ENCODE measurements around the gene SAMM50.
A peak's percentile ranks its signal among the peaks of the same experiment; 100 is the strongest.

Gene SAMM50

GRCh38 chr22:43955040-43955882, at the start of gene SAMM50:
Gene SAMM50, plus strand, starts transcription at chr22:43955442. Its CDS starts 136 bp downstream, at chr22:43955578.
- DNase-seq, result peak; percentile 92

GRCh38 chr22:43905681-43906080, 49.6 kb upstream of the SAMM50 start:
- DNase-seq, result no peak

GRCh38 chr22:43909708-43910107, 45.5 kb upstream of the SAMM50 start:
- DNase-seq, result no peak

- no peak for DNase-seq
These were observed 45.0 kb upstream of the SAMM50 start for GRCh38 chr22:43910178-43910695.

GRCh38 chr22:43911351-43911750, 43.9 kb upstream of the SAMM50 start:
- no peak for DNase-seq

- DNase-seq, result no peak
These were observed 37.7 kb upstream of the SAMM50 start for GRCh38 chr22:43917521-43917920.

GRCh38 chr22:43919106-43919973, 35.9 kb upstream of the SAMM50 start:
- no peak for DNase-seq

GRCh38 chr22:43921370-43921769, 33.9 kb upstream of the SAMM50 start:
- no peak for DNase-seq

- no peak for DNase-seq
These were observed 33.1 kb upstream of the SAMM50 start for GRCh38 chr22:43922123-43922522.

- DNase-seq, result peak; percentile 75
These were observed 32.1 kb upstream of the SAMM50 start for GRCh38 chr22:43923191-43923590.

- peak; percentile 88 for DNase-seq
These were observed 31.4 kb upstream of the SAMM50 start, which contains the start of gene PNPLA3 for GRCh38 chr22:43923631-43924464. Gene PNPLA3, plus strand, starts transcription at chr22:43923805. Its CDS starts 107 bp downstream, at chr22:43923912.

- no peak for DNase-seq
These were observed 30.4 kb upstream of the SAMM50 start for GRCh38 chr22:43924877-43925276.

GRCh38 chr22:43925433-43926348, 29.6 kb upstream of the SAMM50 start:
- DNase-seq, result no peak

- no peak for DNase-seq
These were observed 28.9 kb upstream of the SAMM50 start for GRCh38 chr22:43926349-43926710.

GRCh38 chr22:43928468-43928867, 26.8 kb upstream of the SAMM50 start:
- no peak for DNase-seq

- DNase-seq, result no peak
These were observed 26.3 kb upstream of the SAMM50 start for GRCh38 chr22:43928908-43929307.

- DNase-seq, result no peak
These were observed 23.5 kb upstream of the SAMM50 start for GRCh38 chr22:43931771-43932170.

GRCh38 chr22:43941449-43941848, 13.8 kb upstream of the SAMM50 start:
- DNase-seq, result no peak

- no peak for DNase-seq
These were observed 10.4 kb upstream of the SAMM50 start for GRCh38 chr22:43944670-43945430.

GRCh38 chr22:43945632-43946383, 9.4 kb upstream of the SAMM50 start:
- DNase-seq, result no peak
